BE2C (cell line): Measurements from ENCODE around the gene MAFG.

Source experiments
- DNase-seq: peaks from one replicate; pipeline ENCODE4 v3.0.0-alpha.2; 2020
- H3K27me3 ChIP-seq: fragments of 250-450 bp; sonication (Bioruptor Pico); 2 replicates; pipeline ENCODE4 v1.5.1; 2020; ENCODE audit warnings: mild to moderate bottlenecking
- H3K36me3 ChIP-seq: fragments of 250-450 bp; sonication (Bioruptor Pico); 2 replicates; pipeline ENCODE4 v1.5.1; 2020; ENCODE audit warnings: mild to moderate bottlenecking
- H3K4me1 ChIP-seq: fragments of 250-450 bp; sonication (Bioruptor Pico); 2 replicates; pipeline ENCODE4 v1.5.1; 2020
- H3K4me3 ChIP-seq: 2 replicates; pipeline ENCODE4 v1.5.1; 2011; ENCODE audit warnings: low read depth, low read length
- H3K9me3 ChIP-seq: fragments of 250-450 bp; sonication (Bioruptor Pico); 2 replicates; pipeline ENCODE4 v1.5.1; 2020
- TF ChIP-seq, protein P1 (sequence below): IDR thresholded peaks from 2 replicates; pipeline ENCODE4 v1.5.1; 2012; ENCODE audit warnings: mild to moderate bottlenecking, low read depth, low read length

Gene MAFG

DNA sequence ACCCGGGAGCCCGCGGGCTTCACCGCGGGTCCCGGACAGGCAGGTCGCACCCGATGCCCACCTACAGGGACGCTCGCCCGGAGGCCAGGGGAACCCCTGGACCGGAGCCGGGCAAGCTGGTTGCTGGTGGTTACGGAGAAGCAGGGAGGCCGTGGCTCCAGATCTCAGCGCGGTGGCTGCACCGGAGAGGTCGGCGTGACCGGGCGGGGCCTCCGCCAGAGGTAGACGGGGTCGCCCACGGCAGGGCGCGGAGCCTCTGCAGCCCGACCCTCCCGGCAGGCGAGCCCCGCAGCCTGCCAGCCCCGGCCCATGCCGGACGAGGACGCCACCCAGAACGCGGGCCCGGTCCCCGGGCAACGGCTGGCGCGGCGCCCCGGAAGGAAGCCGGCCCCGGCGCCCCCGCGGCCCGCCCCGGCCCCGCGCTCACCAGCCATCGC is 16.7 kb downstream of the MAFG start:
- Histone ChIP-seq H3K4me1 (no peaks in the 10 kb centered on the region; the same call in 1 of the 2 replicates), H3K9me3 (no peaks in the 10 kb centered on the region), H3K27me3 (no peaks in the 10 kb centered on the region), H3K4me3 (peak overlapping the region; percentile 78), H3K36me3 (peaks cover 31% of the 10 kb centered on the region)
- DNase-seq, result no peak
- TF ChIP-seq, protein P1, sequence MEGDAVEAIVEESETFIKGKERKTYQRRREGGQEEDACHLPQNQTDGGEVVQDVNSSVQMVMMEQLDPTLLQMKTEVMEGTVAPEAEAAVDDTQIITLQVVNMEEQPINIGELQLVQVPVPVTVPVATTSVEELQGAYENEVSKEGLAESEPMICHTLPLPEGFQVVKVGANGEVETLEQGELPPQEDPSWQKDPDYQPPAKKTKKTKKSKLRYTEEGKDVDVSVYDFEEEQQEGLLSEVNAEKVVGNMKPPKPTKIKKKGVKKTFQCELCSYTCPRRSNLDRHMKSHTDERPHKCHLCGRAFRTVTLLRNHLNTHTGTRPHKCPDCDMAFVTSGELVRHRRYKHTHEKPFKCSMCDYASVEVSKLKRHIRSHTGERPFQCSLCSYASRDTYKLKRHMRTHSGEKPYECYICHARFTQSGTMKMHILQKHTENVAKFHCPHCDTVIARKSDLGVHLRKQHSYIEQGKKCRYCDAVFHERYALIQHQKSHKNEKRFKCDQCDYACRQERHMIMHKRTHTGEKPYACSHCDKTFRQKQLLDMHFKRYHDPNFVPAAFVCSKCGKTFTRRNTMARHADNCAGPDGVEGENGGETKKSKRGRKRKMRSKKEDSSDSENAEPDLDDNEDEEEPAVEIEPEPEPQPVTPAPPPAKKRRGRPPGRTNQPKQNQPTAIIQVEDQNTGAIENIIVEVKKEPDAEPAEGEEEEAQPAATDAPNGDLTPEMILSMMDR, result no peak

DNA sequence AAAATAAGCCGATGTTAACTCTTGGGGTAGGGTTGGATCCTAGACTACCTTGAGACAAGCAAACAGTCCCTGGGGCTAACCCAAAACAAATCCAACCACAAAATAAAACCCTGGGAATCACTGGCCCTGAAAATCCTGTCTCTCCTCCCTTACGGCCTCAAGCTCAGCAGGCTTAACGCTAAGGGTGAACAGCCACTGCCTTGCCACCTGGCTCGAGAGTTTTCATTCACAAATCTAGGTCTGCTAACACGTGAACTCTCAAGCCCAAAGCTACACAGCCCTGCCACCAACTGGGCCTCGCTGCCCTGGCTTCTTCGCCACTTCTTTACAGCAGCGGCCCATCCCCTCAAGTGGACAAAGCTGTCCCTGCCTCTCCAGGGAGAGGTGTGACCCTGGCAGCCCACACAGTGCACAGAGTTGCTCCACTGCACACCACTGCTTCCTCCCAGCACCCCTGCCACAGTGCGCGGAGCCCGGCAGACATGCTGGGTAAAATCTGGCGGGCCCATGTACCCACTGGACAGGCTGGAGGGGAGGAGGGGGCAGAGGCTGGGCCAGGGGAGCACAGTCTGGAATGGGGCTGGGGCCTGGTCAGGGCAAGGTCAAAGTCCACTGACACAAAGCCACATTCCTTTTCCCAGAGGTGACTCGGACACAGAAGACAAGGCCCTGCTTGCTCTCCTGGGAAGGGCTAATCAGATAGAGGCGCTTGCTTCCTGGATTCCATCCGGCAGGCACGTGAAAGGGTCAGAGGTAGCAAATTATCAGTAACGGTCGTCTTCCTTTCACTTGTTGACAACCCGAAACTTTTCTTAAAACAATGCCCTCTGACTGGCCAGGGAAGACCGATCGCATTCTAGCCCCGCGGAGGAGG is 17.3 kb downstream of the MAFG start:
- Histone ChIP-seq H3K36me3 (peaks cover 29% of the 10 kb centered on the region), H3K9me3 (no peaks in the 10 kb centered on the region), H3K27me3 (no peaks in the 10 kb centered on the region), H3K4me1 (no peaks in the 10 kb centered on the region; the same call in 1 of the 2 replicates), H3K4me3 (peak overlapping the region; percentile 78)
- DNase-seq, result no peak
- TF ChIP-seq, protein P1, result no peak

DNA sequence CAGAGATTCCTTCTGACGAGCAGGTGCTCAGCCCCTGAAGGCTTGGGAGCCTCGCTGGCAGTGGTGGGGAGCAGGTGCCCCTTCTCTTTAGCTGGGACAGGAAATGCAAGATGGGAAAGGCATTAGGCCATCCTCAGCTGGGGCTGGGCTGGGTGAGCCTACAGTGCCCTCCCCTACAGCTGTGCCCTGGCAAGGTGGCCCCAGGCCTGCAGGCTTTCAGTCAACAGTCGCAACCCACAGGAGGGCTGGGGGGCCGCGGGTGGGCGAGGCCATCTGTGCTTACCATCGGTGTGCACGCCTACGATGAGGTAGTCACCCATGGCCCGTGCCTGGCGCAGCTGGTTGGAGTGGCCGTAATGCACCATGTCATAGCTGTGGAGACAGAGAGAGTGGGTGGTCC is 18.3 kb downstream of the MAFG start:
- Histone ChIP-seq H3K4me1 (no peaks in the 10 kb centered on the region; the same call in 1 of the 2 replicates), H3K27me3 (no peaks in the 10 kb centered on the region), H3K4me3 (no peak overlapping the region), H3K9me3 (no peaks in the 10 kb centered on the region), H3K36me3 (peaks cover 20% of the 10 kb centered on the region)
- no peak for DNase-seq
- TF ChIP-seq, protein P1, result no peak

DNA sequence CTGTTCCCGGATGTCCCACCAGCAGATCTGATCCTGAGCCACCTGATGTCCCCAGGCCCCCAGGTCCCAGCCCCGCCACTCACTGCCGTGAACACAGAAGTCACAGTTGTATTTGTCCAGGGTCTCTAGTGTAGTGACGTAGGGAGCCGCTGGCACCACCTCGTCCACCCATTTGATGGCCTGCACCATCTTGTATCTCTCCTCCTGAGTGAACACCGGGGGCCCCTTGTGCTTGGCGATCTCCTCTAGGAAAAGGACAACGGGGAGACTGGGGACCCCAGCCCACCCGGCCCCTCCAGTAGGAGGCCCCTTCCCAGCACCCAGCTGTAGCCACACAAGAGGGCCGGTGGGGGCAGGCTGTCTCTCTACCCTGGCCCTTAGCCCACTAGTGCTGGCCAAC is 18.7 kb downstream of the MAFG start:
- peaks cover 16% of the 10 kb centered on the region for H3K36me3 ChIP-seq

DNA sequence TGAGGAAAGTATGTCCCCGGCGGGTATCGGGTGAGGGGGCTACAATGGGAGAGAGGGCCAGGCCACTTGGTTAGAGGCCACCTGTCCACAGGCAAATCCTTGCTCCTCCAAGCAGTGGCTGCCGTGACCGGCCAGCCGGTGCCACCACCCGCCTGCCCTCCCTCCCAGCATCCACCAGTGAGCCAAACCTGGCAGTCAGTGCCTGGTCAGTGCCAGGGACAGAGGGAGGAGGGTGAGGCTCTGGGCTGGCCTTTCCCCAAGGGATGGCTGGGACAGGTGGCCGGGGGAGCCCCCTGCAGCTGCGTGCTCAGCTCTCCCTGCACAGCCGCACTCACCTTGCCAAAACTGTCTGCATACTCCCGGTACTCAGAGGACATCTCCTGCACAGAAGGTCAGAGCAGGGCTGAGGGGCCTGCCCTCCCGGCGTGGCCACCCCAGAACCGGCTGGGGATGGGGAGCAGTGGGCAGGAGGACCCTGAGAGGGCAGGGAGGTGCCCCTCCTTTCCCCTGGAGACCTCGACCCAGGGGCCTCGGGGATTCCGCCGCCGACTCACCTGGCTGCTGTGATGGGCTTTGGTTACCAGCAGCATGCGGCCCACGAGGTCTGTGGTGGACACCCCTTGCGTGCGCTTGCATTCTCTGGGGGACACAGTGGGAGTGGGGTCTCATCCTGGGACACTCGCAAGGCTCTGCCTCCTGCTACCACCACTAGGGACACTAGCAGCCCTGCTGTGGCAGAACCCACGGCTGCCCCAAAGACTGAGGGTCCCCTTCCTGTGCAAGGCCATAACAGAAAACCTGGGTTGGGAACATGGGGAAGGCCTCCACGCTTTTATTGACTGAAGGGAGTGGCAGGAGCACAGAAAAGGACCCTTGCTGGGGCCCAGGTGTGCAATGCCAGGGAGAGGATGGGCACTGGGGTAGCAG is 20.1 kb downstream of the MAFG start:
- no peak for DNase-seq
- TF ChIP-seq, protein P1, result 0 out of 2 replicates have a peak, but pooled peaks have one; percentile 10
- peaks cover 3% of the 10 kb centered on the region for H3K4me1 ChIP-seq
- H3K27me3 ChIP-seq, result no peaks in the 10 kb centered on the region
- H3K9me3 ChIP-seq, result no peaks in the 10 kb centered on the region
- H3K36me3 ChIP-seq, result peaks cover 10% of the 10 kb centered on the region
- H3K4me3 ChIP-seq, result no peak overlapping the region

More for the DNA sequence above, 18.7 kb downstream of the MAFG start:
- Histone ChIP-seq H3K4me3 (no peak overlapping the region), H3K9me3 (no peaks in the 10 kb centered on the region), H3K4me1 (no peaks in the 10 kb centered on the region; the same call in 1 of the 2 replicates), H3K27me3 (no peaks in the 10 kb centered on the region)
- no peak for DNase-seq
- TF ChIP-seq, protein P1, result no peak
